HCT116 (cell line): Measurements from ENCODE around the gene PHF21B. TPM values are rescaled to one million over a fixed set of nuclear protein-coding genes. Genes with fewer than 3 reads are reported as not detected.
A peak's percentile ranks its signal among the peaks of the same experiment; 100 is the strongest.

Source experiments
- ATAC-seq: fragments of 200-7000 bp; cut with Tn5 transposase; 2 replicates; pipeline ENCODE4 v1.9.1; 2020; ENCODE audit warnings: mild to moderate bottlenecking, moderate library complexity
- BruUV-seq: library from RNA; stranded (reverse); fragments of 400-500 nt; replicated peaks from 2 replicates; lab custom pipeline; 2021; lab: Mats Ljungman, UMichigan
- CTCF ChIA-PET: fragments of 300-600 bp; sonication (Branson Sonifier 250); formaldehyde crosslinking; loops from one replicate; lab custom pipeline; 2021; ENCODE audit warnings: antibody characterized with exemption; lab: Charles Lee
- POLR2A ChIA-PET: fragments of 300-600, 350-600 bp; sonication (Branson Sonifier 250); formaldehyde crosslinking; loops from one replicate; lab custom pipeline; 2021; ENCODE audit warnings: antibody characterized with exemption; lab: Charles Lee
- RAD21 ChIA-PET, 2 experiments: fragments of 300-600 bp; sonication (Branson Sonifier 250); formaldehyde crosslinking; loops; one replicate each; lab custom pipeline; 2023; ENCODE audit warnings: low total read pairs in 2 of 2; ENCODE audit not compliant: uncharacterized antibody in 2 of 2, unreplicated experiment in 2 of 2, low non-redundant PET in 1 of 2; lab: Charles Lee
- DNase-seq: peaks from one replicate; pipeline ENCODE4 v3.0.0-alpha.2; 2010; ENCODE audit warnings: low read depth, low spot score
- H2AFZ ChIP-seq: fragments of 200-600 bp; shearing (Covaris generic), sonication (generic); 2 replicates; pipeline ENCODE4 v1.6.1; 2017; ENCODE audit warnings: low read depth, mixed run types, mixed read lengths, antibody characterized with exemption, low read length; ENCODE audit not compliant: poor library complexity, severe bottlenecking
- H3K27ac ChIP-seq: 2 replicates; pipeline ENCODE4 v1.5.1; 2012; ENCODE audit warnings: low read depth, low read length
- H3K27me3 ChIP-seq: fragments of 200-600 bp; sonication (generic); 2 replicates; pipeline ENCODE4 v1.6.1; 2016; ENCODE audit warnings: mixed run types, low read length, mixed read lengths; ENCODE audit not compliant: insufficient read depth
- H3K36me3 ChIP-seq, 2 experiments: fragments of 200-500 bp in 1 of 2; fragments of 200-600 bp in 1 of 2; sonication (Bioruptor generic) in 1 of 2; sonication (generic) in 1 of 2; 2 replicates each; pipeline versions ENCODE4 v1.5.1 to v1.6.1; 2014 to 2016; ENCODE audit warnings: low read length in 2 of 2, inconsistent platforms in 1 of 2, mixed read lengths in 1 of 2, mixed run types in 1 of 2; ENCODE audit not compliant: insufficient read depth in 2 of 2, control insufficient read depth in 1 of 2
- H3K4me1 ChIP-seq, 2 experiments: fragments of 200-600 bp in 1 of 2; sonication (generic) in 1 of 2; 2 replicates each; pipeline versions ENCODE4 v1.5.1 to v1.6.1; 2012 to 2017; ENCODE audit warnings: low read length in 2 of 2, inconsistent platforms in 1 of 2, mild to moderate bottlenecking in 1 of 2, mixed read lengths in 1 of 2, mixed run types in 1 of 2, moderate library complexity in 1 of 2; ENCODE audit not compliant: insufficient read depth in 2 of 2, control insufficient read depth in 1 of 2
- H3K4me2 ChIP-seq: fragments of 200-600 bp; sonication (generic); 2 replicates; pipeline ENCODE4 v1.6.1; 2017; ENCODE audit warnings: mixed run types, low read length, mixed read lengths
- H3K4me3 ChIP-seq, 2 experiments: fragments of 200-600 bp in 1 of 2; sonication (generic) in 1 of 2; replicated peaks in 1 of 2; 2 replicates each; pipeline ENCODE4 v1.5.1; 2011 to 2016; ENCODE audit warnings: low read length in 2 of 2, control low read depth in 1 of 2, low read depth in 1 of 2, mild to moderate bottlenecking in 1 of 2, mixed read lengths in 1 of 2, mixed run types in 1 of 2
- H3K79me2 ChIP-seq: fragments of 200-600 bp; sonication (generic); 2 replicates; pipeline ENCODE4 v1.6.1; 2017; ENCODE audit warnings: mild to moderate bottlenecking, mixed run types, low read length, moderate library complexity, mixed read lengths; ENCODE audit not compliant: insufficient read depth
- H3K9ac ChIP-seq: fragments of 200-600 bp; sonication (generic); 2 replicates; pipeline ENCODE4 v1.6.1; 2016; ENCODE audit warnings: low read length, mixed read lengths
- H3K9me2 ChIP-seq: fragments of 200-600 bp; sonication (generic), shearing (Covaris generic); 2 replicates; pipeline ENCODE4 v1.6.1; 2017; ENCODE audit warnings: mixed run types, mild to moderate bottlenecking, moderate library complexity; ENCODE audit not compliant: insufficient read depth
- H3K9me3 ChIP-seq, 2 experiments: fragments of 200-500 bp in 1 of 2; fragments of 200-600 bp in 1 of 2; sonication (Bioruptor generic) in 1 of 2; sonication (generic) in 1 of 2; 2 replicates each; pipeline ENCODE4 v1.6.1; 2014 to 2017; ENCODE audit warnings: low read length in 2 of 2, mixed read lengths in 2 of 2, inconsistent platforms in 1 of 2, low read depth in 1 of 2, mild to moderate bottlenecking in 1 of 2, mixed run types in 1 of 2, moderate library complexity in 1 of 2; ENCODE audit not compliant: control insufficient read depth in 1 of 2, insufficient read depth in 1 of 2
- H4K20me1 ChIP-seq: fragments of 200-600 bp; sonication (generic), shearing (Covaris generic); 2 replicates; pipeline ENCODE4 v1.6.1; 2017; ENCODE audit warnings: mixed run types, mild to moderate bottlenecking, moderate library complexity; ENCODE audit not compliant: insufficient read depth
- ATF3 ChIP-seq: IDR thresholded peaks from 2 replicates; pipeline ENCODE4 v1.6.1; 2012
- CEBPB ChIP-seq: IDR thresholded peaks from 2 replicates; pipeline ENCODE4 v1.6.1; 2012; ENCODE audit warnings: low read depth
- CTCF ChIP-seq, 3 experiments: fragments of 200-600 bp in 1 of 3; sonication (generic) in 1 of 3; IDR thresholded peaks in 2 of 3; conservative IDR thresholded peaks in 1 of 3; 2 replicates each; pipeline ENCODE4 v1.5.1; 2012 to 2017; ENCODE audit warnings: low read depth in 2 of 3, low read length in 2 of 3, antibody characterized with exemption in 1 of 3, borderline replicate concordance in 1 of 3, control low read depth in 1 of 3, mild to moderate bottlenecking in 1 of 3, mixed read lengths in 1 of 3, mixed run types in 1 of 3, moderate library complexity in 1 of 3; ENCODE audit not compliant: insufficient read depth in 1 of 3
- EGR1 ChIP-seq: IDR thresholded peaks from 2 replicates; pipeline ENCODE4 v1.6.1; 2012; ENCODE audit warnings: low read depth
- EZH2 ChIP-seq: fragments of 200-600 bp; sonication (generic); IDR thresholded peaks from 2 replicates; pipeline ENCODE4 v1.6.1; 2017; ENCODE audit warnings: antibody characterized with exemption, mixed run types
- EZH2phosphoT487 ChIP-seq: fragments of 200-600 bp; IDR thresholded peaks from 2 replicates; pipeline ENCODE4 v1.6.1; 2018; ENCODE audit warnings: antibody characterized with exemption, borderline replicate concordance
- FOSL1 ChIP-seq: IDR thresholded peaks from 2 replicates; pipeline ENCODE4 v1.6.1; 2012; ENCODE audit warnings: low read depth
- JUND ChIP-seq: IDR thresholded peaks from 2 replicates; pipeline ENCODE4 v1.6.1; 2012
- POLR2A ChIP-seq: IDR thresholded peaks from 2 replicates; pipeline ENCODE4 v1.7.0; 2011; ENCODE audit warnings: borderline replicate concordance; ENCODE audit not compliant: insufficient read depth, insufficient read length; ENCODE audit errors: extremely low read depth
- RAD21 ChIP-seq: IDR thresholded peaks from 2 replicates; pipeline ENCODE4 v1.6.1; 2012; ENCODE audit warnings: low read depth, mild to moderate bottlenecking
- SIN3A ChIP-seq: IDR thresholded peaks from 2 replicates; pipeline ENCODE4 v1.6.1; 2012; ENCODE audit warnings: low read depth
- TCF7L2 ChIP-seq: IDR thresholded peaks from 2 replicates; pipeline ENCODE4 v1.7.0; 2011; ENCODE audit warnings: borderline replicate concordance, inconsistent platforms; ENCODE audit not compliant: insufficient read depth, insufficient read length; ENCODE audit errors: extremely low read depth
- ZNF274 ChIP-seq: fragments of 200-500 bp; sonication (Bioruptor generic); IDR thresholded peaks from 2 replicates; pipeline ENCODE4 v1.6.1; 2014; ENCODE audit warnings: mild to moderate bottlenecking, low read depth, low read length, inconsistent platforms
- intact Hi-C: fragments of 100-400 bp; cut with micrococcal nuclease; formaldehyde crosslinking; loops from 2 replicates; pipeline ENCODE4 v1.10.0; 2022
- total RNA-seq: library from RNA; stranded (reverse); gene quantifications from one replicate; pipeline ENCODE4 v1.2.1, GENCODE V29; 2021; ENCODE audit not compliant: unreplicated experiment
- TF ChIP-seq, protein P1 (sequence below): IDR thresholded peaks from 2 replicates; pipeline ENCODE4 v1.6.1; 2012; ENCODE audit warnings: low read depth

PHF21B gene
- total RNA-seq, 1 experiment from 2014 or later, result not detected

DNA sequence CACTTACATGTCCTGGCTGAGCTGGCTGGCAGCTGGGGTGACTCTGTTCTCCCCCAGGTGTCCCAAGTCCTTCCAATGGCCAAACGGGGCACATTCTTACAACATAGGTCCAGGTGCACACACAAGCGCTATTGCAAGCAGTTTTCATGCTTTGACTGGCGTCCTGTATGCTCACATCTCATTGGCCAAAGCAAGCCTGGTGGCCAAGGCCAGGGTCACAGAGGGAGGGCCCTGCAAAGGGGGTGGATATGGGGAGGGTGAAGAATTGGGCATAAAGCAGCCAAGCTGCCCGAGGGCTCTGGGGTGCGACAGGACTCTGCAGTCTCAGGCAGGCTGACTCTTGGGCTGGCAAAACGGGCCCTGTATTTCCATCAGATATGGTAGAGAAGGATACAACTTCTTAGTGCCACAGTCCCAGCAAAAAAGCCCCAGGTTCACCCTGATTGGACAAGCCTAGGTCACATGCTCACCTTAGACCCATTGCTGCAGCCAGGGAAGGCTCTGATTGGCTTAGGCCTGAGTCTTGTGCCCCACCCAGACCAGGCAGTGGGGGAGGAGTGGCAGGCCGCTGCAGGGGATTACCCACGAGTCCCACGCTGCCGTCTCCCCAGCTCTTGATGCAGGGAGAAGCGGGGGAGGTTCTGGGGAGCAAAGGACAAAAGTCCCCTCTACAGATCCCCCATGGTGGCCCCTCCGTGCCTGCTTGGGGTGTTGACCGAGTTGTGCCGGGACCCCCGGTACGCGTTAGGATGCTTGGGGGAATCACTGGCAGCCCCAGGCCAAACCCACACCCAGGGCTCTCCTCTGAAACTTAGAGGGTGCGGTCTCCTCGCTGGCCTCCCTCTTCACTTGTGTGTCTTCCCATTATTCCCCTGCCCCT is 146.6 kb downstream of the PHF21B start:
- Histone ChIP-seq H3K4me3 (no peak overlapping the region), H3K27me3 (no peaks in the 10 kb centered on the region), H3K9ac (no peak overlapping the region), H3K79me2 (no peaks in the 10 kb centered on the region), H3K4me1 (peaks cover 9 to 26% of the 10 kb centered on the region in 2 experiments), H3K4me2 (peak overlapping the region; percentile 47), H3K27ac (peak overlapping the region; percentile 11; the same call in 1 of the 2 replicates), H4K20me1 (no peaks in the 10 kb centered on the region), H3K9me3 (no peaks in the 10 kb centered on the region), H2AFZ (no peak overlapping the region), H3K9me2 (no peaks in the 10 kb centered on the region), H3K36me3 (peaks cover 0 to 3% of the 10 kb centered on the region in 2 experiments; a peak in 1 of 4 replicates)
- DNase-seq, result peak; percentile 16
- BruUV-seq, result no TSS peak
- ChIA-PET RAD21 (no interaction called here), CTCF (no interaction called here), POLR2A (no interaction called here)
- intact Hi-C loops, result no loop called here
- no peak for TF ChIP-seq POLR2A
- TF ChIP-seq SIN3A, result no peak
- TF ChIP-seq EZH2, result no peak
- no peak for TF ChIP-seq TCF7L2
- TF ChIP-seq ZNF274, result no peak
- no peak for TF ChIP-seq CEBPB
- TF ChIP-seq EZH2phosphoT487, result no peak
- ATAC-seq, result peak; percentile 75

GRCh38 chr22:44862281-44862680 is 147.5 kb downstream of the PHF21B start:
- H3K4me3 ChIP-seq, result no peak overlapping the region
- ATAC-seq, result no peak

More at GRCh38 chr22:44862281-44862680, 147.5 kb downstream of the PHF21B start:
- H3K4me1 ChIP-seq, result peaks cover 9 to 26% of the 10 kb centered on the region in 2 experiments
- no peak overlapping the region for H3K27ac ChIP-seq
- no peak for TF ChIP-seq EZH2phosphoT487
- no peak for TF ChIP-seq RAD21
- TF ChIP-seq JUND, result no peak
- no peak for TF ChIP-seq TCF7L2
- no peak for TF ChIP-seq CTCF (IDR thresholded peaks at IDR 0.05 in 2 of 3, conservative IDR thresholded peaks at IDR 0.05 in 1 of 3; ENCODE audit: borderline replicate concordance in 1 of 3, insufficient read depth in 1 of 3, low read depth in 2 of 3, low read length in 2 of 3)
- TF ChIP-seq EZH2, result no peak
- no peak for TF ChIP-seq CEBPB
- TF ChIP-seq ATF3, result no peak
- no peak for TF ChIP-seq EGR1
- no peak for TF ChIP-seq FOSL1
- TF ChIP-seq, protein P1, sequence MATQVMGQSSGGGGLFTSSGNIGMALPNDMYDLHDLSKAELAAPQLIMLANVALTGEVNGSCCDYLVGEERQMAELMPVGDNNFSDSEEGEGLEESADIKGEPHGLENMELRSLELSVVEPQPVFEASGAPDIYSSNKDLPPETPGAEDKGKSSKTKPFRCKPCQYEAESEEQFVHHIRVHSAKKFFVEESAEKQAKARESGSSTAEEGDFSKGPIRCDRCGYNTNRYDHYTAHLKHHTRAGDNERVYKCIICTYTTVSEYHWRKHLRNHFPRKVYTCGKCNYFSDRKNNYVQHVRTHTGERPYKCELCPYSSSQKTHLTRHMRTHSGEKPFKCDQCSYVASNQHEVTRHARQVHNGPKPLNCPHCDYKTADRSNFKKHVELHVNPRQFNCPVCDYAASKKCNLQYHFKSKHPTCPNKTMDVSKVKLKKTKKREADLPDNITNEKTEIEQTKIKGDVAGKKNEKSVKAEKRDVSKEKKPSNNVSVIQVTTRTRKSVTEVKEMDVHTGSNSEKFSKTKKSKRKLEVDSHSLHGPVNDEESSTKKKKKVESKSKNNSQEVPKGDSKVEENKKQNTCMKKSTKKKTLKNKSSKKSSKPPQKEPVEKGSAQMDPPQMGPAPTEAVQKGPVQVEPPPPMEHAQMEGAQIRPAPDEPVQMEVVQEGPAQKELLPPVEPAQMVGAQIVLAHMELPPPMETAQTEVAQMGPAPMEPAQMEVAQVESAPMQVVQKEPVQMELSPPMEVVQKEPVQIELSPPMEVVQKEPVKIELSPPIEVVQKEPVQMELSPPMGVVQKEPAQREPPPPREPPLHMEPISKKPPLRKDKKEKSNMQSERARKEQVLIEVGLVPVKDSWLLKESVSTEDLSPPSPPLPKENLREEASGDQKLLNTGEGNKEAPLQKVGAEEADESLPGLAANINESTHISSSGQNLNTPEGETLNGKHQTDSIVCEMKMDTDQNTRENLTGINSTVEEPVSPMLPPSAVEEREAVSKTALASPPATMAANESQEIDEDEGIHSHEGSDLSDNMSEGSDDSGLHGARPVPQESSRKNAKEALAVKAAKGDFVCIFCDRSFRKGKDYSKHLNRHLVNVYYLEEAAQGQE, result no peak
- intact Hi-C loops, result no loop called here
- no peaks in the 10 kb centered on the region for H3K9me3 ChIP-seq
- BruUV-seq, result no TSS peak
- no peak for DNase-seq
- no peaks in the 10 kb centered on the region for H3K79me2 ChIP-seq
- ChIA-PET CTCF (no interaction called here), POLR2A (no interaction called here), RAD21 (no interaction called here)
- peaks cover 0 to 4% of the 10 kb centered on the region in 2 experiments; a peak in 1 of 4 replicates for H3K36me3 ChIP-seq
- no peak overlapping the region for H3K9ac ChIP-seq
- H4K20me1 ChIP-seq, result no peaks in the 10 kb centered on the region
- no peak overlapping the region for H2AFZ ChIP-seq
- H3K4me2 ChIP-seq, result no peak overlapping the region
- no peaks in the 10 kb centered on the region for H3K9me2 ChIP-seq
- no peaks in the 10 kb centered on the region for H3K27me3 ChIP-seq
